Kidney (tissue), 14 donors: ENCODE results near the gene RANBP1. TPM values are rescaled to one million over a fixed set of nuclear protein-coding genes. Genes with fewer than 3 reads are reported as not detected.

Source experiments
- DNase-seq, 5 donors: peaks; one replicate each; pipeline ENCODE4 v3.0.0-alpha.2; 2013 to 2020
- FAIRE-seq: peaks from 2 replicates; lab custom pipeline; 2012; peaks lifted over from hg19 to GRCh38; lab: Jason Lieb, UNC
- H3K27ac ChIP-seq, 2 donors: one replicate each; pipeline ENCODE4 v1.7.0; 2013; ENCODE audit warnings: low read depth in 2 of 2, low read length in 2 of 2, inconsistent platforms in 1 of 2
- H3K27me3 ChIP-seq: one replicate; pipeline ENCODE4 v1.7.1; 2013; ENCODE audit warnings: low read length, inconsistent platforms; ENCODE audit not compliant: control insufficient read depth, insufficient read depth
- H3K36me3 ChIP-seq, 3 donors: one replicate each; pipeline versions ENCODE4 v1.7.0 to v1.7.1; 2013; ENCODE audit warnings: low read length in 3 of 3, control low read depth in 1 of 3, inconsistent platforms in 1 of 3; ENCODE audit not compliant: insufficient read depth in 3 of 3, control insufficient read depth in 2 of 3
- H3K4me1 ChIP-seq, 3 donors: one replicate each; pipeline versions ENCODE4 v1.7.0 to v1.7.1; 2013; ENCODE audit warnings: low read length in 3 of 3, inconsistent platforms in 1 of 3, low read depth in 1 of 3; ENCODE audit not compliant: control insufficient read depth in 2 of 3, insufficient read depth in 2 of 3
- H3K4me3 ChIP-seq, 3 donors: one replicate each; pipeline versions ENCODE4 v1.7.0 to v1.8.1; 2013; ENCODE audit warnings: low read length in 3 of 3, control low read depth in 1 of 3, inconsistent platforms in 1 of 3
- H3K9ac ChIP-seq, 3 donors: one replicate each; pipeline versions ENCODE4 v1.7.0 to v1.7.1; 2013; ENCODE audit warnings: low read length in 3 of 3, control low read depth in 1 of 3, inconsistent platforms in 1 of 3
- H3K9me3 ChIP-seq, 3 donors: one replicate each; pipeline versions ENCODE4 v1.7.0 to v1.7.1; 2013; ENCODE audit warnings: low read length in 3 of 3, control low read depth in 1 of 3, inconsistent platforms in 1 of 3; ENCODE audit not compliant: control insufficient read depth in 2 of 3, insufficient read depth in 1 of 3
- CTCF ChIP-seq: IDR thresholded peaks from 3 replicates; pipeline ENCODE4 v1.5.1; 2012; ENCODE audit warnings: mild to moderate bottlenecking, moderate library complexity, borderline replicate concordance; ENCODE audit not compliant: insufficient read depth; ENCODE audit errors: extremely low read depth
- intact Hi-C: fragments of 100-400 bp; cut with DNase I; formaldehyde crosslinking; loops from one replicate; pipeline ENCODE4 v1.11.1; 2022
- polyA plus RNA-seq: library from polyadenylated mRNA; stranded (reverse); fragments of 350-450 nt; fragmentation: Illumina TruSeq; extraction: RNeasy Lipid Tissue Mini Kit (QIAGEN cat#74804); gene quantifications from one replicate; pipeline ENCODE4 v1.2.3, GENCODE V29; 2014; ENCODE audit warnings: low read depth, low replicate concordance; ENCODE audit not compliant: insufficient read depth
- total RNA-seq: library from RNA; stranded (reverse); fragmentation: NEBNext Ultra II Directional; extraction: Animal tissue kit (Norgen Biotek cat#: 25700); gene quantifications from one replicate; pipeline ENCODE4 v1.2.1, GENCODE V29; 2021
- donor health status: control.
- donor health status: control.
- donor health status: control.
- donor health status: control.
- donor health status: control.
- donor health status: DM: yes; HTN: yes; CAD: no.
- donor health status: Normal renal cell carcinoma (clear cell type).

RANBP1 gene
- total and polyA plus RNA-seq, 2 donors from 2014 or later, result 67.2 to 80.5 TPM

GRCh38 chr22:20167643-20168322 lies 51.9 kb downstream of the RANBP1 start:
- Histone ChIP-seq H3K4me3 (no peak overlapping the region), H3K4me1 (no peaks in the 10 kb centered on the region), H3K27me3 (no peaks in the 10 kb centered on the region), H3K9ac (no peak overlapping the region), H3K9me3 (no peaks in the 10 kb centered on the region), H3K27ac (no peak overlapping the region), H3K36me3 (no peaks in the 10 kb centered on the region)
- FAIRE-seq (no peak), DNase-seq (no peak)
- intact Hi-C loops, result no loop called here
- TF ChIP-seq CTCF, result no peak

GRCh38 chr22:20169253-20169822 lies 53.4 kb downstream of the RANBP1 start:
- intact Hi-C loops, result no loop called here
- FAIRE-seq (no peak), DNase-seq (no peak)
- no peaks in the 10 kb centered on the region for H3K36me3 ChIP-seq
- H3K9me3 ChIP-seq, result no peaks in the 10 kb centered on the region
- H3K27ac ChIP-seq, result no peak overlapping the region
- no peaks in the 10 kb centered on the region for H3K4me1 ChIP-seq
- H3K4me3 ChIP-seq, result no peak overlapping the region
- no peaks in the 10 kb centered on the region for H3K27me3 ChIP-seq
- no peak for TF ChIP-seq CTCF
- H3K9ac ChIP-seq, result no peak overlapping the region

- no peak overlapping the region for H3K27ac ChIP-seq
- H3K36me3 ChIP-seq, result no peaks in the 10 kb centered on the region
- H3K9me3 ChIP-seq, result no peaks in the 10 kb centered on the region
- no peaks in the 10 kb centered on the region for H3K27me3 ChIP-seq
- H3K4me3 ChIP-seq, result no peak overlapping the region
- TF ChIP-seq CTCF, result no peak
- intact Hi-C loops, result no loop called here
- FAIRE-seq, result no peak
- DNase-seq, result no peak
- no peak overlapping the region for H3K9ac ChIP-seq
- H3K4me1 ChIP-seq, result no peaks in the 10 kb centered on the region
Observed at GRCh38 chr22:20170170-20170569, 54.3 kb downstream of the RANBP1 start.
